Measurements from ENCODE around the gene AGXT.

AGXT gene

DNA sequence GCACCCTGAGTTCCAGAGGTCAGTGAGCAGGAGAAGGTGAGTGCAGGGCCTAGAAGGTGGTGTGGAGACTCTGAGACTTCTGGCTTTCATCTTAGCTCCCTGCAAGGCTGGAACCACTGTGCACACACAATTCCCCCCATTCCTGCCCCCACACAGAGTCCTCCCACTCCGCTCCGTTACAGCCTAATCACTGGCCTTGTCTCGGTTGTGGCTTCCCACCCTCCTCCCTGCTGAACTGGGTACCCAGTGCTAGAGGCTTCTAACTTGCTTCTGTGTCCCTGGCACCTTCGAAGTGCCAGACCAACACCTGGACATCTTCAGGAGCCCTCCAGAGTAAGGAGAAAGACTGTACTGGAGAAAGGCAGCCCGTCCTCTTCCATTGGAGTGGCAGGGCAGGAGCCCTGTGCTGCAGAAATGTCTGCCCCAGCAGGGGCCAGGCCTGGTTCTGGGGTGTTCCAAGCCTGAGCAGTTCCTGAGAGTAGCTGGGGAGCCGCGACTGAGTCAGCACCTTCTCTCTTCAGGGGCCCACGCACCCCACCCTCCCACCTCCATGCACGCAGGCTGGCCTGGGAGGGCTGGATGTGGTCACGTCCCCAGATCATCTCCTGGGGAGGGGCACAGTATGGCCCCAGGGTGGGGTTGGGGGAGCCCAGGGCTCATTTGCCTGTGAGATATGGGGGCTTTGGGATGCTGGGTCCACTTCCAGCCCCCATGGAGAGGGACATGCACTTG is 60.9 kb downstream of the AGXT start:
- H3K36me3 ChIP-seq (ENCODE audit: low read depth): no peaks in the 10 kb centered on the region
- ATAC-seq (ENCODE audit: low read depth) (no peak), DNase-seq (ENCODE audit: low spot score) (no peak)
- TF ChIP-seq CTCF (IDR thresholded peaks at IDR 0.05; ENCODE audit: poor library complexity, severe bottlenecking): no peak
- H3K27ac ChIP-seq (ENCODE audit: poor library complexity, severe bottlenecking): no peak overlapping the region
- no peaks in the 10 kb centered on the region for H3K4me1 ChIP-seq (ENCODE audit: insufficient read depth, poor library complexity, severe bottlenecking)
- no peaks in the 10 kb centered on the region for H3K27me3 ChIP-seq (ENCODE audit: insufficient read depth, poor library complexity, severe bottlenecking)
- H3K4me3 ChIP-seq (ENCODE audit: severe bottlenecking): no peak overlapping the region
- H3K9me3 ChIP-seq (ENCODE audit: severe bottlenecking): no peaks in the 10 kb centered on the region

Measured in RWPE2 (cell line).